Stomach (tissue), 9 donors: ENCODE data around the gene SLC17A5. TPM values are rescaled to one million over a fixed set of nuclear protein-coding genes. Genes with fewer than 3 reads are reported as not detected.

Source experiments
- DNase-seq, 2 donors: peaks; one replicate each; pipeline versions ENCODE4 v3.0.0 to v3.0.0-alpha.2; 2013 to 2019
- H3K27ac ChIP-seq, 5 donors: fragments of 200-600 bp in 4 of 5; sonication (generic) in 4 of 5; one replicate each; pipeline ENCODE4 v1.5.1; 2013 to 2019; ENCODE audit warnings: mild to moderate bottlenecking in 1 of 5, moderate library complexity in 1 of 5
- H3K27me3 ChIP-seq, 3 donors: fragments of 200-600 bp; sonication (generic); one replicate each; pipeline ENCODE4 v1.5.1; 2017 to 2019; ENCODE audit warnings: mixed run types in 1 of 3
- H3K36me3 ChIP-seq, 4 donors: fragments of 200-600 bp; sonication (generic); 1 replicate in 3 of 4; 2 replicates in 1 of 4; pipeline ENCODE4 v1.5.1; 2016 to 2019
- H3K4me1 ChIP-seq, 4 donors: fragments of 200-600 bp; sonication (generic); one replicate each; pipeline ENCODE4 v1.5.1; 2016 to 2019
- H3K4me3 ChIP-seq, 4 donors: fragments of 200-600 bp; sonication (generic) in 3 of 4; one replicate each; pipeline ENCODE4 v1.5.1; 2016 to 2019; ENCODE audit warnings: mild to moderate bottlenecking in 1 of 4
- H3K9me3 ChIP-seq, 4 donors: fragments of 200-600 bp; sonication (generic); one replicate each; pipeline ENCODE4 v1.5.1; 2016 to 2019
- CTCF ChIP-seq, 7 experiments: fragments of 450-650 bp in 4 of 7; fragments of 200-600 bp in 3 of 7; sonication (generic) in 3 of 7; IDR thresholded peaks; one replicate each; pipeline ENCODE4 v1.5.1; 2016 to 2019; ENCODE audit warnings: antibody characterized with exemption in 7 of 7, control low read depth in 2 of 7, mild to moderate bottlenecking in 1 of 7
- EP300 ChIP-seq: sonication (generic); formaldehyde crosslinking; IDR thresholded peaks from one replicate; pipeline ENCODE4 v1.6.1; 2017; ENCODE audit warnings: antibody characterized with exemption
- POLR2A ChIP-seq, 4 donors: fragments of 450-650 bp; IDR thresholded peaks; one replicate each; pipeline ENCODE4 v1.6.1; 2016; ENCODE audit warnings: antibody characterized with exemption in 4 of 4, control low read depth in 2 of 4, mild to moderate bottlenecking in 1 of 4, moderate library complexity in 1 of 4
- POLR2AphosphoS5 ChIP-seq, 3 donors: sonication (generic); formaldehyde crosslinking; IDR thresholded peaks; one replicate each; pipeline ENCODE4 v1.6.1; 2016; ENCODE audit warnings: antibody characterized with exemption in 3 of 3
- WGBS, 5 donors: extraction: QIAGEN DNeasy Blood & Tissue Kit in 3 of 5; methylation state at CpG; one replicate each; pipeline versions ENCODE4 v1.1.5 to v1.1.7; 2013 to 2018; 5-methylcytosine and 5-hydroxymethylcytosine counted together
- intact Hi-C: fragments of 100-400 bp; cut with DNase I; formaldehyde crosslinking; loops from one replicate; pipeline ENCODE4 v1.15.1; 2023; ENCODE audit warnings: low total_unique reads
- polyA plus RNA-seq, 3 donors: library from polyadenylated mRNA; stranded (reverse); fragments of 200-250 nt; gene quantifications; one replicate each; pipeline ENCODE4 v1.2.3, GENCODE V29; 2013
- total RNA-seq, 5 donors: library from RNA; depleted of rRNA; stranded (reverse); fragments of >200 nt; gene quantifications; one replicate each; pipeline versions ENCODE4 v1.1.0 to v1.2.3, GENCODE V29; 2014 to 2016
- donor health status: healthy with polysubstance abuse.
- donor health status: Bipolar disorder and iron deficiency.
- donor health status: healthy.

The SLC17A5 gene
- total and polyA plus RNA-seq, 8 donors = 2.3 to 53.4 (median 8.8) TPM

GRCh38 chr6:73648166-73648565, 5.6 kb downstream of the SLC17A5 start:
- DNase-seq = no peak
- Histone ChIP-seq H3K36me3 (peaks cover 4 to 31% (median 16%) of the 10 kb centered on the region in 4 donors), H3K27ac (no peak overlapping the region), H3K4me3 (no peak overlapping the region), H3K27me3 (no peaks in the 10 kb centered on the region), H3K9me3 (no peaks in the 10 kb centered on the region), H3K4me1 (peaks cover 0 to 34% (median 22%) of the 10 kb centered on the region in 4 donors)
- intact Hi-C loops = no loop called here
- TF ChIP-seq EP300 (no peak), POLR2AphosphoS5 (IDR thresholded peaks at IDR 0.05) (no peak), CTCF (IDR thresholded peaks at IDR 0.05) (no peak), POLR2A (IDR thresholded peaks at IDR 0.05) (no peak)

GRCh38 chr6:73644941-73645591, 8.7 kb downstream of the SLC17A5 start:
- intact Hi-C loops = no loop called here
- TF ChIP-seq POLR2A (IDR thresholded peaks at IDR 0.05) = no peak
- no peak for TF ChIP-seq CTCF (IDR thresholded peaks at IDR 0.05)
- no peak for TF ChIP-seq POLR2AphosphoS5 (IDR thresholded peaks at IDR 0.05)
- TF ChIP-seq EP300 = no peak
- H3K27ac ChIP-seq = peak overlapping the region in 1 of 5 donors; percentile 49
- H3K4me1 ChIP-seq = peaks cover 0 to 21% (median 8%) of the 10 kb centered on the region in 4 donors
- 41 to 54% (median 44%) methylated on average over 10 of the region's 10 CpGs for WGBS, 5 donors
- H3K4me3 ChIP-seq = peak overlapping the region; percentile 32 to 42 (median 34)
- DNase-seq = no peak
- peaks cover 4 to 50% (median 36%) of the 10 kb centered on the region in 4 donors for H3K36me3 ChIP-seq
- no peaks in the 10 kb centered on the region for H3K27me3 ChIP-seq
- H3K9me3 ChIP-seq = no peaks in the 10 kb centered on the region

GRCh38 chr6:73644030-73644429, 9.8 kb downstream of the SLC17A5 start:
- peaks cover 4 to 50% (median 40%) of the 10 kb centered on the region in 4 donors for H3K36me3 ChIP-seq
- no peak overlapping the region for H3K27ac ChIP-seq
- no peak for TF ChIP-seq POLR2AphosphoS5 (IDR thresholded peaks at IDR 0.05)
- no peak for TF ChIP-seq CTCF (IDR thresholded peaks at IDR 0.05)
- TF ChIP-seq EP300 = no peak
- no peak for TF ChIP-seq POLR2A (IDR thresholded peaks at IDR 0.05)
- intact Hi-C loops = no loop called here
- WGBS, 5 donors = 87 to 94% (median 93%) methylated on average over 2 of the region's 2 CpGs
- H3K4me3 ChIP-seq = no peak overlapping the region
- peaks cover 0 to 21% (median 8%) of the 10 kb centered on the region in 4 donors for H3K4me1 ChIP-seq
- no peaks in the 10 kb centered on the region for H3K27me3 ChIP-seq
- DNase-seq = no peak
- no peaks in the 10 kb centered on the region for H3K9me3 ChIP-seq

GRCh38 chr6:73642530-73642929, 11.3 kb downstream of the SLC17A5 start:
- no peaks in the 10 kb centered on the region for H3K9me3 ChIP-seq
- peaks cover 0 to 21% (median 8%) of the 10 kb centered on the region in 4 donors for H3K4me1 ChIP-seq
- intact Hi-C loops = no loop called here
- H3K36me3 ChIP-seq = peaks cover 4 to 51% (median 49%) of the 10 kb centered on the region in 4 donors
- no peaks in the 10 kb centered on the region for H3K27me3 ChIP-seq
- TF ChIP-seq EP300 = no peak
- WGBS, 5 donors = 29 to 53% (median 36%) methylated on average over 2 of the region's 2 CpGs
- no peak for DNase-seq
- H3K27ac ChIP-seq = no peak overlapping the region
- H3K4me3 ChIP-seq = no peak overlapping the region

GRCh38 chr6:73640179-73640750, 13.5 kb downstream of the SLC17A5 start:
- no peak for DNase-seq
- intact Hi-C loops = no loop called here
- Histone ChIP-seq H3K4me3 (no peak overlapping the region), H3K9me3 (no peaks in the 10 kb centered on the region), H3K27me3 (no peaks in the 10 kb centered on the region), H3K4me1 (peaks cover 0 to 12% (median 5%) of the 10 kb centered on the region in 4 donors), H3K27ac (no peak overlapping the region), H3K36me3 (peaks cover 4 to 70% (median 69%) of the 10 kb centered on the region in 4 donors)
- TF ChIP-seq POLR2A (IDR thresholded peaks at IDR 0.05) (no peak), EP300 (no peak), POLR2AphosphoS5 (IDR thresholded peaks at IDR 0.05) (no peak), CTCF (IDR thresholded peaks at IDR 0.05) (no peak)
- WGBS, 5 donors = 94 to 100% (median 96%) methylated on average over 1 of the region's 1 CpG
